ENCODE data around the gene POLE3. TPM values are rescaled to one million over a fixed set of nuclear protein-coding genes. Genes with fewer than 3 reads are reported as not detected.

POLE3 gene
- polyA plus RNA-seq, 1 experiment = 45.3 TPM

GRCh38 chr9:113390192-113390960, 20.1 kb downstream of the POLE3 start:
- POLR2A ChIA-PET = interaction anchor here (0.8 kb wide), 1 partner anchor 11 kb away, joined by 3 read pairs; the partner anchor contains the start of gene ALAD
- TF ChIP-seq, protein P1, sequence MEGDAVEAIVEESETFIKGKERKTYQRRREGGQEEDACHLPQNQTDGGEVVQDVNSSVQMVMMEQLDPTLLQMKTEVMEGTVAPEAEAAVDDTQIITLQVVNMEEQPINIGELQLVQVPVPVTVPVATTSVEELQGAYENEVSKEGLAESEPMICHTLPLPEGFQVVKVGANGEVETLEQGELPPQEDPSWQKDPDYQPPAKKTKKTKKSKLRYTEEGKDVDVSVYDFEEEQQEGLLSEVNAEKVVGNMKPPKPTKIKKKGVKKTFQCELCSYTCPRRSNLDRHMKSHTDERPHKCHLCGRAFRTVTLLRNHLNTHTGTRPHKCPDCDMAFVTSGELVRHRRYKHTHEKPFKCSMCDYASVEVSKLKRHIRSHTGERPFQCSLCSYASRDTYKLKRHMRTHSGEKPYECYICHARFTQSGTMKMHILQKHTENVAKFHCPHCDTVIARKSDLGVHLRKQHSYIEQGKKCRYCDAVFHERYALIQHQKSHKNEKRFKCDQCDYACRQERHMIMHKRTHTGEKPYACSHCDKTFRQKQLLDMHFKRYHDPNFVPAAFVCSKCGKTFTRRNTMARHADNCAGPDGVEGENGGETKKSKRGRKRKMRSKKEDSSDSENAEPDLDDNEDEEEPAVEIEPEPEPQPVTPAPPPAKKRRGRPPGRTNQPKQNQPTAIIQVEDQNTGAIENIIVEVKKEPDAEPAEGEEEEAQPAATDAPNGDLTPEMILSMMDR (IDR thresholded peaks at IDR 0.05; ENCODE audit: low read depth, low read length) = no peak
- DNase-seq (ENCODE audit: low read depth, low spot score) = no peak
- H3K27me3 ChIP-seq (ENCODE audit: control insufficient read depth, insufficient read depth, low read length) = no peaks in the 10 kb centered on the region
- H3K27ac ChIP-seq (ENCODE audit: low read depth, low read length) = no peak overlapping the region
- CTCF ChIA-PET = interaction anchor here (1.3 to 1.5 kb wide), 2 partner anchors 10 to 11 kb away, joined by 4 to 5 read pairs; partner anchors contain the start of gene ALAD
- H3K9me3 ChIP-seq (ENCODE audit: control insufficient read depth, insufficient read depth, low read length) = no peaks in the 10 kb centered on the region
- no peak overlapping the region for H3K4me3 ChIP-seq (ENCODE audit: low read depth, low read length)

DNA sequence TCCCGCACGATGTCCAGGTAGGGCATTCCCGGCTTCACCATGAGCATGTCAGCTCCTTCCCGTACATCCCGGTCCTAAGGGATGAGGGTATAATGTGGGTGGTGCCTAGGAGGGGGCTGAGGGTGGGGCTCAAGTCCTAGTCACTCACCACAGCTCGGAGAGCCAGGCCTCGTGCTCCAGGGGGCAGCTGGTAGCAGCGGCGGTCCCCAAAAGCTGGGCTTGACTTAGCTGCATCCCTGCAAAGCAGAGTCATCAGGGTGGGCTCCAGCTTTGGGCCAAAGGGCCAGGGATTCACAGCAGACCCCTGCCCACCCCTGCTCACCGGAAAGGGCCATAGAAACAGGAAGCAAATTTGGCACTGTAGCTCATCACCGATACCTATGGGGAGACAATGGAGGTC, 21.0 kb downstream of the POLE3 start:
- Histone ChIP-seq H3K27ac (ENCODE audit: low read depth, low read length) (no peak overlapping the region), H3K27me3 (ENCODE audit: control insufficient read depth, insufficient read depth, low read length) (no peaks in the 10 kb centered on the region), H3K9me3 (ENCODE audit: control insufficient read depth, insufficient read depth, low read length) (no peaks in the 10 kb centered on the region), H3K4me3 (ENCODE audit: low read depth, low read length) (no peak overlapping the region)
- TF ChIP-seq, protein P1 (IDR thresholded peaks at IDR 0.05; ENCODE audit: low read depth, low read length) = no peak
- POLR2A ChIA-PET = interaction anchor here (0.8 kb wide), 1 partner anchor 12 kb away, joined by 3 read pairs; the partner anchor contains the start of gene ALAD
- CTCF ChIA-PET = interaction anchor here (1.5 kb wide), 1 partner anchor 11 kb away, joined by 5 read pairs; the partner anchor contains the start of gene ALAD
- no peak for DNase-seq (ENCODE audit: low read depth, low spot score)

- DNase-seq (ENCODE audit: low read depth, low spot score) = no peak
- ChIA-PET CTCF (interaction anchor here (1.5 kb wide), 1 partner anchor 12 kb away, joined by 5 read pairs; the partner anchor contains the start of gene ALAD), POLR2A (no interaction called here)
- no peaks in the 10 kb centered on the region for H3K27me3 ChIP-seq (ENCODE audit: control insufficient read depth, insufficient read depth, low read length)
- H3K9me3 ChIP-seq (ENCODE audit: control insufficient read depth, insufficient read depth, low read length) = no peaks in the 10 kb centered on the region
- TF ChIP-seq, protein P1 (IDR thresholded peaks at IDR 0.05; ENCODE audit: low read depth, low read length) = no peak
- no peak overlapping the region for H3K4me3 ChIP-seq (ENCODE audit: low read depth, low read length)
- no peak overlapping the region for H3K27ac ChIP-seq (ENCODE audit: low read depth, low read length)
These were observed 21.6 kb downstream of the POLE3 start for GRCh38 chr9:113388833-113389232.

DNA sequence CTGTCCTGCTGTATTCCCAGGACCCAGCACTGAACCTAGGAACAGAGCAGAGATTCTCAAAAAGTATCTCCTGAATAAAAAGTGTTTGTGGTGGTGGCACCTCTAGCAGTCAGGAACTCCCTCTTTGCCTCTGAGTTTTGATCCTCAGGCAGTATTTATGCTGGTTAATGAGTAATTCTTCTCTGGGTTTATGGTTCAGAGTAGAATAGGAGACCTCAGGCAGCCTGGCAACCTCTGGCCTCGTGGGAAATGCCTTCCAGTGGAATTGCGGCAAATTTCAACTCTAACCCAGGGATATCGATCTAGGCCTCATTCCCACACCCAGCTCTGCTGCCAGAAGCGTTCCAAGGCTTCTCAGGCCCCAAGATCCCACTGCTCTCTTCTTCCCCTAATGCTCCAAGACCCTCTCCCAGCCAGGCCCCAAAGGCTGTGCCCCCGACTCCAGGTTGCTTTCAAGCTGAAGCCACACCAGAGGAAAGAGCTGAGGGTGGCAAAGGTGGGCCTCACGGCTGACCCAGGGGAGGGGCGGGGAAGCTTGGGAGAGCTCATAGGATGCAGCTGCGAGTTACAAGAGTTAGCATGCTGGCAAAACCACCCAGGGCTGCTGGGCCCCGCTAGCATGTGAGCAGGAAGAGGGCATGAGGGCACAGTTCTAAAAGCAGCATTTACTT, 22.8 kb downstream of the POLE3 start:
- H3K27me3 ChIP-seq (ENCODE audit: control insufficient read depth, insufficient read depth, low read length) = no peaks in the 10 kb centered on the region
- ChIA-PET POLR2A (no interaction called here), CTCF (interaction anchor here (2.1 kb wide), 1 partner anchor 14 kb away, joined by 9 read pairs; the partner anchor contains the start of gene ALAD)

More for the DNA sequence above, 22.8 kb downstream of the POLE3 start:
- no peak overlapping the region for H3K4me3 ChIP-seq (ENCODE audit: low read depth, low read length)
- no peak overlapping the region for H3K27ac ChIP-seq (ENCODE audit: low read depth, low read length)
- DNase-seq (ENCODE audit: low read depth, low spot score) = no peak
- no peaks in the 10 kb centered on the region for H3K9me3 ChIP-seq (ENCODE audit: control insufficient read depth, insufficient read depth, low read length)
- TF ChIP-seq, protein P1 (IDR thresholded peaks at IDR 0.05; ENCODE audit: low read depth, low read length) = no peak

Measured in AG04450 (cell line).